ENCODE results near the gene TLR9. TPM values are rescaled to one million over a fixed set of nuclear protein-coding genes. Genes with fewer than 3 reads are reported as not detected.

The TLR9 gene
- total and polyA plus RNA-seq, 9 of the 15 experiments (the other 6 are each of a cell fraction or from before 2014, with no cell fraction given) = not detected

- TF ChIP-seq CTCF (IDR thresholded peaks at IDR 0.05 in 2 of 3, conservative IDR thresholded peaks at IDR 0.05 in 1 of 3; ENCODE audit: insufficient read depth in 2 of 3, low read depth in 1 of 3, low read length in 3 of 3) (peak in 2 of 3 experiments; percentile 12 to 44; a peak in 3 of 6 replicates), TRIM28 (IDR thresholded peaks at IDR 0.05) (no peak), EZH2 (IDR thresholded peaks at IDR 0.05; ENCODE audit: borderline replicate concordance, low read depth, low read length) (no peak), CREB3 (tag; conservative IDR thresholded peaks at IDR 0.05; ENCODE audit: low read depth) (no peak), NUFIP1 (IDR thresholded peaks at IDR 0.05; ENCODE audit: partially characterized antibody) (no peak), MLLT1 (IDR thresholded peaks at IDR 0.05) (peak in 1 of 2 experiments; percentile 56; a peak in 1 of 4 replicates), ZNF644 (tag; IDR thresholded peaks at IDR 0.05; ENCODE audit: low read depth) (no peak), CSDE1 (IDR thresholded peaks at IDR 0.05) (no peak), REST (IDR thresholded peaks at IDR 0.05; ENCODE audit: borderline replicate concordance) (peak; percentile 36; the same call in 1 of the 2 replicates), REST (CRISPR knock-in tag; IDR thresholded peaks at IDR 0.05; ENCODE audit: low read depth) (no peak), ZBTB33 (CRISPR knock-in tag; IDR thresholded peaks at IDR 0.05) (peak; percentile 85)
These were observed 7.0 kb upstream of the TLR9 start (continued) for GRCh38 chr3:52232279-52233107.

All from K562 (cell line).